Measurements from ENCODE around the gene EGLN3. TPM values are rescaled to one million over a fixed set of nuclear protein-coding genes. Genes with fewer than 3 reads are reported as not detected.
A peak's percentile ranks its signal among the peaks of the same experiment; 100 is the strongest.

EGLN3 gene
- total and polyA plus RNA-seq, 2 of the 13 experiments (the other 11 are each of a cell fraction or from before 2014, with no cell fraction given): 0.18 to 27.3 TPM

GRCh38 chr14:33909380-33910084, 41.3 kb downstream of the EGLN3 start (continued):
- TF ChIP-seq IKZF5 (CRISPR knock-in tag; IDR thresholded peaks at IDR 0.05): peak; percentile 88
- peak; percentile 69; the same call in 1 of the 2 replicates for TF ChIP-seq ZNF33A (CRISPR knock-in tag; IDR thresholded peaks at IDR 0.05; ENCODE audit: borderline replicate concordance)
- no peak for TF ChIP-seq ARNT2 (CRISPR knock-in tag; IDR thresholded peaks at IDR 0.05; ENCODE audit: low read depth)
- TF ChIP-seq GATAD1 (CRISPR knock-in tag; IDR thresholded peaks at IDR 0.05): peak; percentile 72
- TF ChIP-seq, protein P1, sequence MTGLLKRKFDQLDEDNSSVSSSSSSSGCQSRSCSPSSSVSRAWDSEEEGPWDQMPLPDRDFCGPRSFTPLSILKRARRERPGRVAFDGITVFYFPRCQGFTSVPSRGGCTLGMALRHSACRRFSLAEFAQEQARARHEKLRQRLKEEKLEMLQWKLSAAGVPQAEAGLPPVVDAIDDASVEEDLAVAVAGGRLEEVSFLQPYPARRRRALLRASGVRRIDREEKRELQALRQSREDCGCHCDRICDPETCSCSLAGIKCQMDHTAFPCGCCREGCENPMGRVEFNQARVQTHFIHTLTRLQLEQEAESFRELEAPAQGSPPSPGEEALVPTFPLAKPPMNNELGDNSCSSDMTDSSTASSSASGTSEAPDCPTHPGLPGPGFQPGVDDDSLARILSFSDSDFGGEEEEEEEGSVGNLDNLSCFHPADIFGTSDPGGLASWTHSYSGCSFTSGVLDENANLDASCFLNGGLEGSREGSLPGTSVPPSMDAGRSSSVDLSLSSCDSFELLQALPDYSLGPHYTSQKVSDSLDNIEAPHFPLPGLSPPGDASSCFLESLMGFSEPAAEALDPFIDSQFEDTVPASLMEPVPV (CRISPR knock-in tag; IDR thresholded peaks at IDR 0.05): no peak
- TF ChIP-seq, protein P2, sequence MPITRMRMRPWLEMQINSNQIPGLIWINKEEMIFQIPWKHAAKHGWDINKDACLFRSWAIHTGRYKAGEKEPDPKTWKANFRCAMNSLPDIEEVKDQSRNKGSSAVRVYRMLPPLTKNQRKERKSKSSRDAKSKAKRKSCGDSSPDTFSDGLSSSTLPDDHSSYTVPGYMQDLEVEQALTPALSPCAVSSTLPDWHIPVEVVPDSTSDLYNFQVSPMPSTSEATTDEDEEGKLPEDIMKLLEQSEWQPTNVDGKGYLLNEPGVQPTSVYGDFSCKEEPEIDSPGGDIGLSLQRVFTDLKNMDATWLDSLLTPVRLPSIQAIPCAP (CRISPR knock-in tag; IDR thresholded peaks at IDR 0.05; ENCODE audit: low read depth): no peak
- TF ChIP-seq ELF4 (CRISPR knock-in tag; IDR thresholded peaks at IDR 0.05; ENCODE audit: borderline replicate concordance): peak; percentile 77
- TF ChIP-seq, protein P3, sequence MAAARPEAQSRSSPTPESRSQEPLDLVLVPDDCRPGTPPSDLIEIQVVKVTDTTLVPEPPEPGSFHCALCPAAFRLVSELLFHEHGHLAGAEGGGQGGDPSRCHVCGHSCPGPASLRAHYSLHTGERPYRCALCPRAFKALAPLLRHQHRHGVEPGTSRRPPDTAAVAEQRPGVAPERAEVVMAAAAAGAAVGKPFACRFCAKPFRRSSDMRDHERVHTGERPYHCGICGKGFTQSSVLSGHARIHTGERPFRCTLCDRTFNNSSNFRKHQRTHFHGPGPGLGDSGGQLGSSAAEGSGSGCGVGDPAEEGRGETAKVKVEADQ (CRISPR knock-in tag; IDR thresholded peaks at IDR 0.05; ENCODE audit: borderline replicate concordance): no peak
- no peak for TF ChIP-seq ZNF704 (CRISPR knock-in tag; IDR thresholded peaks at IDR 0.05; ENCODE audit: borderline replicate concordance)
- TF ChIP-seq ZNF407 (CRISPR knock-in tag; IDR thresholded peaks at IDR 0.05; ENCODE audit: not compliant biosample characterization): peak; percentile 62
- TF ChIP-seq NFE2L2 (IDR thresholded peaks at IDR 0.05; ENCODE audit: low read length): no peak
- peak; percentile 43; the same call in 1 of the 2 replicates for TF ChIP-seq ZNF460 (CRISPR knock-in tag; IDR thresholded peaks at IDR 0.05; ENCODE audit: borderline replicate concordance)
- 0 out of 2 replicates have a peak, but pooled peaks have one; percentile 66 for TF ChIP-seq ZNF264 (CRISPR knock-in tag; IDR thresholded peaks at IDR 0.05)
